Forelimb muscle (tissue), 1 donor: ENCODE results near the gene OXLD1. TPM values are rescaled to one million over a fixed set of nuclear protein-coding genes. Genes with fewer than 3 reads are reported as not detected.
"Not testable (repeated sequence)": the region's sequence is repeated elsewhere in the genome, so short reads cannot be mapped to it uniquely, and the experiment has no call there.

Source experiments
- DNase-seq: peaks from one replicate; pipeline ENCODE4 v3.0.0-alpha.2; 2013; ENCODE audit warnings: low read depth
- polyA plus RNA-seq: library from polyadenylated mRNA; unstranded; fragments of 120-200 nt; gene quantifications from one replicate; pipeline ENCODE4 v1.2.1, GENCODE V29; 2013; ENCODE audit not compliant: insufficient read length

The OXLD1 gene
- polyA plus RNA-seq, 1 donor = 9.4 TPM

- DNase-seq = no peak
These were observed 13.3 kb downstream of the OXLD1 start for GRCh38 chr17:81652906-81653771.

- no peak for DNase-seq
These were observed 14.7 kb downstream of the OXLD1 start for GRCh38 chr17:81651692-81652091.

GRCh38 chr17:81650951-81651350 lies 15.5 kb downstream of the OXLD1 start:
- DNase-seq = no peak

GRCh38 chr17:81648707-81649085 lies 17.7 kb downstream of the OXLD1 start:
- DNase-seq = no peak

- DNase-seq = no peak
These were observed 18.2 kb downstream of the OXLD1 start for GRCh38 chr17:81648013-81648706.

GRCh38 chr17:81647640-81648012 lies 18.8 kb downstream of the OXLD1 start:
- DNase-seq = no peak

GRCh38 chr17:81646869-81647600 lies 19.4 kb downstream of the OXLD1 start:
- DNase-seq = no peak

- DNase-seq = no peak
These were observed 21.1 kb downstream of the OXLD1 start for GRCh38 chr17:81644976-81645952.

GRCh38 chr17:81644496-81644895 lies 21.9 kb downstream of the OXLD1 start:
- no peak for DNase-seq

- DNase-seq = no peak
These were observed 24.4 kb downstream of the OXLD1 start for GRCh38 chr17:81641825-81642489.

GRCh38 chr17:81640011-81640410 lies 26.4 kb downstream of the OXLD1 start:
- no peak for DNase-seq

GRCh38 chr17:81638683-81639082 lies 27.7 kb downstream of the OXLD1 start:
- DNase-seq = no peak

GRCh38 chr17:81636505-81637288 lies 29.7 kb downstream of the OXLD1 start, which contains the start of the genes NPLOC4 and TSPAN10:
Gene NPLOC4 (minus strand): TSS chr17:81637112. CDS start chr17:81636930, 182 bp downstream.
Gene TSPAN10 (plus strand): TSS chr17:81637196. CDS start chr17:81642413, 5,217 bp downstream.
- peak; percentile 47 for DNase-seq

- DNase-seq = no peak
These were observed 30.4 kb downstream of the OXLD1 start for GRCh38 chr17:81635973-81636504.

GRCh38 chr17:81635431-81635830 lies 31.0 kb downstream of the OXLD1 start:
- DNase-seq = no peak

GRCh38 chr17:81631482-81631881 lies 34.9 kb downstream of the OXLD1 start:
- no peak for DNase-seq

GRCh38 chr17:81630274-81630673 lies 36.1 kb downstream of the OXLD1 start:
- no peak for DNase-seq

GRCh38 chr17:81621494-81622130 lies 44.8 kb downstream of the OXLD1 start:
- no peak for DNase-seq

GRCh38 chr17:81618307-81618706 lies 48.1 kb downstream of the OXLD1 start:
- DNase-seq = not testable (repeated sequence)
